Mucosa of rectum (tissue), 2 donors: ENCODE results near the gene SPO11.

Experiments
- H3K27ac ChIP-seq, 2 donors: one replicate each; pipeline ENCODE4 v1.7.0; 2013; ENCODE audit warnings: inconsistent platforms in 2 of 2, low read depth in 2 of 2, low read length in 2 of 2
- H3K27me3 ChIP-seq, 2 donors: one replicate each; pipeline ENCODE4 v1.7.0; 2013; ENCODE audit warnings: low read length in 2 of 2; ENCODE audit not compliant: control insufficient read depth in 2 of 2, insufficient read depth in 2 of 2
- H3K36me3 ChIP-seq, 2 donors: one replicate each; pipeline ENCODE4 v1.7.0; 2013; ENCODE audit warnings: low read length in 2 of 2; ENCODE audit not compliant: control insufficient read depth in 2 of 2, insufficient read depth in 2 of 2
- H3K4me1 ChIP-seq, 2 donors: one replicate each; pipeline ENCODE4 v1.7.0; 2013; ENCODE audit warnings: low read length in 2 of 2, mild to moderate bottlenecking in 1 of 2; ENCODE audit not compliant: control insufficient read depth in 2 of 2, insufficient read depth in 2 of 2
- H3K4me3 ChIP-seq, 2 donors: one replicate each; pipeline ENCODE4 v1.7.0; 2013; ENCODE audit warnings: low read length in 2 of 2
- H3K9ac ChIP-seq, 2 donors: one replicate each; pipeline ENCODE4 v1.7.0; 2013; ENCODE audit warnings: low read length in 2 of 2, low read depth in 1 of 2, mild to moderate bottlenecking in 1 of 2
- H3K9me3 ChIP-seq, 2 donors: one replicate each; pipeline ENCODE4 v1.7.0; 2013; ENCODE audit warnings: low read length in 2 of 2; ENCODE audit not compliant: control insufficient read depth in 2 of 2
- donor health status: healthy.
- donor health status: Normal muscosa, but diverticular disease.

The SPO11 gene

GRCh38 chr20:57309544-57310115 is 20.0 kb upstream of the SPO11 start:
- Histone ChIP-seq H3K4me3 (no peak overlapping the region), H3K27me3 (no peaks in the 10 kb centered on the region), H3K27ac (no peak overlapping the region), H3K9me3 (no peaks in the 10 kb centered on the region), H3K9ac (no peak overlapping the region), H3K4me1 (no peaks in the 10 kb centered on the region), H3K36me3 (no peaks in the 10 kb centered on the region)

- Histone ChIP-seq H3K9ac (no peak overlapping the region), H3K4me3 (no peak overlapping the region), H3K4me1 (no peaks in the 10 kb centered on the region), H3K36me3 (no peaks in the 10 kb centered on the region), H3K9me3 (no peaks in the 10 kb centered on the region), H3K27me3 (no peaks in the 10 kb centered on the region), H3K27ac (no peak overlapping the region)
Measured at GRCh38 chr20:57310821-57311514, 18.6 kb upstream of the SPO11 start.

- H3K27me3 ChIP-seq, result no peaks in the 10 kb centered on the region
Measured at GRCh38 chr20:57312138-57312537, 17.5 kb upstream of the SPO11 start.

GRCh38 chr20:57313230-57313629 is 16.4 kb upstream of the SPO11 start:
- Histone ChIP-seq H3K9ac (no peak overlapping the region), H3K4me3 (no peak overlapping the region), H3K4me1 (no peaks in the 10 kb centered on the region), H3K9me3 (no peaks in the 10 kb centered on the region), H3K27ac (no peak overlapping the region), H3K27me3 (no peaks in the 10 kb centered on the region), H3K36me3 (no peaks in the 10 kb centered on the region)

More at GRCh38 chr20:57312138-57312537, 17.5 kb upstream of the SPO11 start:
- no peaks in the 10 kb centered on the region for H3K9me3 ChIP-seq
- no peaks in the 10 kb centered on the region for H3K4me1 ChIP-seq
- no peak overlapping the region for H3K27ac ChIP-seq
- H3K4me3 ChIP-seq, result no peak overlapping the region
- no peaks in the 10 kb centered on the region for H3K36me3 ChIP-seq
- no peak overlapping the region for H3K9ac ChIP-seq

DNA sequence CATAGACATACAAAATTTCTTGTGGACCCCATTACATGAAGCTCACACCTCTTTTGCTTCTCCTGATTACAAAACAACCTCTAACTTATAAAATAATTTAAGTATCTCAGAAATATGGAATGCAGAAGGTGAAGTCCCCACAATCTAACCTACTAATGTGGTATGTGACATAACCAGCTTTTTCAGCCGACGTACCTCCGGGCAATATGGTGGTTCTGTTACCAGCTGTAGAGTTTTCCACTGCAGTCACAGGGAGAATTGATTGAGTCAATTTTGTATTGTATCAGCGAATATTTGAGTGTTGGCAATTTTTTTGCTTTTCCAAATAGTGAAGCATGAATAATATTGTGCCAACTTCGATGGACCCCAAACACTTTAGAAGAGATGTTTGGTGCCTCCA is 15.7 kb upstream of the SPO11 start:
- Histone ChIP-seq H3K4me3 (no peak overlapping the region), H3K9me3 (no peaks in the 10 kb centered on the region), H3K27me3 (no peaks in the 10 kb centered on the region), H3K36me3 (no peaks in the 10 kb centered on the region), H3K4me1 (no peaks in the 10 kb centered on the region), H3K27ac (no peak overlapping the region), H3K9ac (no peak overlapping the region)

GRCh38 chr20:57315083-57315975 is 14.3 kb upstream of the SPO11 start:
- Histone ChIP-seq H3K4me3 (no peak overlapping the region), H3K9me3 (no peaks in the 10 kb centered on the region), H3K4me1 (no peaks in the 10 kb centered on the region), H3K27ac (no peak overlapping the region), H3K9ac (no peak overlapping the region), H3K36me3 (no peaks in the 10 kb centered on the region), H3K27me3 (no peaks in the 10 kb centered on the region)

DNA sequence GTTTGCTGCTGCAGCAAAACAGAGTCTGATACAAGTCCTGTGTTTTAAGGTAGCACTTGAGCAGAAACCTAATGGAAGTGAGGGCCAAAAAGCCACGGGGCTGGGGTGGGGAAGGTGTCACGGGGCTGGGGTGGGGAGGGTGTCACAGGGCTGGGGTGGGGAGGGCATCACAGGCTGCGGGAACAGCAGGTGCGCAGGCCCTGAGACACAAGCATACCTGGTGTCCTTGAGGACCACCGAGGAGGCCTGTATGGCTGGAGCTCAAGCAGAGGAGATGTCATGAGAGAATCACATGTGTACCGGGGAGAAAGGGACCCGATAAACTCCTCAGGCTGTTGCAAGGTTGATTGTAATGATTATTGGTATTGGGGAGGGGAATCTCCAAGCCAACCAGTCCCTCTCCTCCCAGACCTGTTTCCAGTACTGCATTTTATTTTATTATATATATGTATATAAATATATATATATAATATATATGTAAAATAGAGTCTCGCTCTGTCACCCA is 13.6 kb upstream of the SPO11 start:
- Histone ChIP-seq H3K9ac (no peak overlapping the region), H3K27me3 (no peaks in the 10 kb centered on the region), H3K4me1 (no peaks in the 10 kb centered on the region), H3K36me3 (no peaks in the 10 kb centered on the region), H3K9me3 (no peaks in the 10 kb centered on the region), H3K27ac (no peak overlapping the region), H3K4me3 (no peak overlapping the region)

DNA sequence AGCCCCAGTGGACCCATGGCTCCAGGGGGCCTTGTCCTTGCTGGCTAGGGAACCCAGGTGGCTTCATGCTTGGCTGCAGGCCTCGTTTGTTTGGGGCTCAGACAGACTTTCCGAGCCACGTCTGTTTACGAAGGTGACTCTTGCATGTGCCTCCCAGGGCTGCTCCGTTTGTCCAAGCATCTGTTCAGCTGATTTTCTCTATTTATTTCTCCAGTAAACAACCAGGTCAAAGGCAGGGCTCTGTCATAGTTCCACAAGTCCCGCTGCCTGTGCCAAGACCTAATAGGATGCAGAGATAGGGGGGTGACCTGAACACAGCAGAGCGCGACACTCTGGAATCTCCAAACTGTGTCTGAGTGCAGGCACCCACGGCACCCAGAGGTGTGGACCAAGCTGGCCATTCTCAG is 12.8 kb upstream of the SPO11 start:
- Histone ChIP-seq H3K27me3 (peaks cover 0 to 5% of the 10 kb centered on the region in 2 donors), H3K9me3 (no peaks in the 10 kb centered on the region), H3K27ac (no peak overlapping the region), H3K9ac (no peak overlapping the region), H3K4me1 (no peaks in the 10 kb centered on the region), H3K36me3 (no peaks in the 10 kb centered on the region), H3K4me3 (no peak overlapping the region)

DNA sequence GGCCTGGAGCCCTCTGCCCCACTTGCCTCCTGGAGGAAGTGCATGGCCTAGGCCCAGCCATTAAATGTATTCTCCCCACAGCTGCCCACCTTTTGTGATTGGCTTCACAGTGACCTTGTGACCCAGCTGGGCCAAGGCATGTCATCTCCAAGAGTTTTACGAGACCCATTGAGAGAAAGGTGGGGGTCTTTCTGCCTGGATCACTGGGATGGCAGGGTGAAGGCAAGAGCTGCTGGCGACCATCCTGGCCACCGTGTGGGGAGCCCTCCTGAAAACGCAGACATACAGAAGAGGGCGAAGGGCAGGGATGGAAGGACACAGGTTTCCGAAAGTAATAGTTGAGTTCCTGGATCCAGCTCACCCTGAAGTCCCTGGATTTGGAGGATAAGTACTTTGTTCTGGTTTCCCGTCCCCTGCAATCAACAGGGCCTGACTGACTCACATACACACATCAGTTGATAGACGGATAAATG is 12.3 kb upstream of the SPO11 start:
- no peak overlapping the region for H3K4me3 ChIP-seq
- no peaks in the 10 kb centered on the region for H3K36me3 ChIP-seq
- H3K27me3 ChIP-seq, result peaks cover 0 to 8% of the 10 kb centered on the region in 2 donors
- H3K27ac ChIP-seq, result no peak overlapping the region
- H3K9ac ChIP-seq, result no peak overlapping the region
- no peaks in the 10 kb centered on the region for H3K9me3 ChIP-seq
- no peaks in the 10 kb centered on the region for H3K4me1 ChIP-seq
